Mesothelial cell of epicardium (in vitro differentiated cells): ENCODE data around the gene KIAA1191. TPM values are rescaled to one million over a fixed set of nuclear protein-coding genes. Genes with fewer than 3 reads are reported as not detected.

Experiments used
- DNase-seq, 2 experiments: peaks; one replicate each; pipeline ENCODE4 v3.0.0; 2021; ENCODE audit warnings: low spot score in 2 of 2; ENCODE audit not compliant: unreplicated experiment in 2 of 2
- H3K27ac Mint-ChIP-seq: 2 replicates; pipeline ENCODE4 v1.8.0; 2021; ENCODE audit warnings: mixed read lengths
- H3K27me3 Mint-ChIP-seq: 2 replicates; pipeline ENCODE4 v1.8.0; 2021; ENCODE audit warnings: low read depth, mixed read lengths
- H3K36me3 Mint-ChIP-seq: 2 replicates; pipeline ENCODE4 v1.8.0; 2021; ENCODE audit warnings: mixed read lengths
- H3K4me1 Mint-ChIP-seq: 2 replicates; pipeline ENCODE4 v1.8.0; 2021; ENCODE audit warnings: mixed read lengths
- H3K4me3 Mint-ChIP-seq: 2 replicates; pipeline ENCODE4 v1.8.0; 2021; ENCODE audit warnings: mild to moderate bottlenecking, moderate library complexity, mixed read lengths
- H3K9me3 Mint-ChIP-seq: 2 replicates; pipeline ENCODE4 v1.8.0; 2021; ENCODE audit warnings: mixed read lengths
- total RNA-seq: library from RNA; stranded (reverse); gene quantifications from 3 replicates; pipeline ENCODE4 v1.2.1, GENCODE V29; 2021
- TF ChIP-seq, protein P1 (sequence below): fragments of 200-600 bp; sonication (generic); IDR thresholded peaks from one replicate; pipeline ENCODE4 v1.5.0; 2021; ENCODE audit warnings: antibody characterized with exemption; ENCODE audit not compliant: unreplicated experiment

Gene KIAA1191
- total RNA-seq, 1 donor from 2014 or later = 91.3 TPM

DNA sequence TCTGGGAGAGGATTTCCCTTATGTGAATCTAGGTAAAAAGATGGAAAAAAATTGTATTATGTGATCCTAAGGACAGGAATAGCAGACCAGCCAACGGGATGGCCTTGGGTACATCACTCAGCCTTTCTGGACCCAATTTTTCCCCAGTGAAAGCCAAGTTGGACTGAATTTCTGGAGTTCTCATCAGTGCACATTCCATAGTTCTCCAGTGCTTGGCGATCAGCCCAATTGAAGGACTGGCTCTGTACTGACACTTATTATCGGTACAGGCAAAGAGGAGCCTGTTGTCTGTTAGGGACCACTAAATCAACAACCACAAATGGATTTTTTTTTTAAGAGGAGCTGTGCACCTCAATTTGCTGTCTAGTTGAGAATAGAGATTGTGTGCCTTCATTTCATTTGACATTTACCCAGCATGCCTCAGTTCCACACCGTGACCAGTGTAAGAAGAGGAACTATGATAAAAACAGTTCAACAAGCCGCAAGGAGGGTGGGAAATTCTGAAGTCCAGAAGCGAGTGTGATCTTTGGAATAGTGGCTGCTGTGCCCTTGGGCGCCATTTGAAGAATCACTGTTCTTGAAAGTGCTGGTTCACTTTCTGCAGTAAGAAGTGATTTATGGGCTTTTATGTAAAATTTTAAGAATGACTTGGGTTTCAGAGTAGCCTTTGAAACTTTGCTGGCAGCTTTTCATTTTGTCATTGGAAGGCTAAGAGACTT lies 11.7 kb upstream of the KIAA1191 start:
- Mint-ChIP-seq H3K27ac (peak overlapping the region; percentile 18), H3K4me3 (no peak overlapping the region), H3K9me3 (no peaks in the 10 kb centered on the region), H3K27me3 (no peaks in the 10 kb centered on the region), H3K36me3 (peaks cover 22% of the 10 kb centered on the region), H3K4me1 (peaks cover 10% of the 10 kb centered on the region)
- TF ChIP-seq, protein P1, sequence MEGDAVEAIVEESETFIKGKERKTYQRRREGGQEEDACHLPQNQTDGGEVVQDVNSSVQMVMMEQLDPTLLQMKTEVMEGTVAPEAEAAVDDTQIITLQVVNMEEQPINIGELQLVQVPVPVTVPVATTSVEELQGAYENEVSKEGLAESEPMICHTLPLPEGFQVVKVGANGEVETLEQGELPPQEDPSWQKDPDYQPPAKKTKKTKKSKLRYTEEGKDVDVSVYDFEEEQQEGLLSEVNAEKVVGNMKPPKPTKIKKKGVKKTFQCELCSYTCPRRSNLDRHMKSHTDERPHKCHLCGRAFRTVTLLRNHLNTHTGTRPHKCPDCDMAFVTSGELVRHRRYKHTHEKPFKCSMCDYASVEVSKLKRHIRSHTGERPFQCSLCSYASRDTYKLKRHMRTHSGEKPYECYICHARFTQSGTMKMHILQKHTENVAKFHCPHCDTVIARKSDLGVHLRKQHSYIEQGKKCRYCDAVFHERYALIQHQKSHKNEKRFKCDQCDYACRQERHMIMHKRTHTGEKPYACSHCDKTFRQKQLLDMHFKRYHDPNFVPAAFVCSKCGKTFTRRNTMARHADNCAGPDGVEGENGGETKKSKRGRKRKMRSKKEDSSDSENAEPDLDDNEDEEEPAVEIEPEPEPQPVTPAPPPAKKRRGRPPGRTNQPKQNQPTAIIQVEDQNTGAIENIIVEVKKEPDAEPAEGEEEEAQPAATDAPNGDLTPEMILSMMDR = no peak
- DNase-seq = no peak

DNA sequence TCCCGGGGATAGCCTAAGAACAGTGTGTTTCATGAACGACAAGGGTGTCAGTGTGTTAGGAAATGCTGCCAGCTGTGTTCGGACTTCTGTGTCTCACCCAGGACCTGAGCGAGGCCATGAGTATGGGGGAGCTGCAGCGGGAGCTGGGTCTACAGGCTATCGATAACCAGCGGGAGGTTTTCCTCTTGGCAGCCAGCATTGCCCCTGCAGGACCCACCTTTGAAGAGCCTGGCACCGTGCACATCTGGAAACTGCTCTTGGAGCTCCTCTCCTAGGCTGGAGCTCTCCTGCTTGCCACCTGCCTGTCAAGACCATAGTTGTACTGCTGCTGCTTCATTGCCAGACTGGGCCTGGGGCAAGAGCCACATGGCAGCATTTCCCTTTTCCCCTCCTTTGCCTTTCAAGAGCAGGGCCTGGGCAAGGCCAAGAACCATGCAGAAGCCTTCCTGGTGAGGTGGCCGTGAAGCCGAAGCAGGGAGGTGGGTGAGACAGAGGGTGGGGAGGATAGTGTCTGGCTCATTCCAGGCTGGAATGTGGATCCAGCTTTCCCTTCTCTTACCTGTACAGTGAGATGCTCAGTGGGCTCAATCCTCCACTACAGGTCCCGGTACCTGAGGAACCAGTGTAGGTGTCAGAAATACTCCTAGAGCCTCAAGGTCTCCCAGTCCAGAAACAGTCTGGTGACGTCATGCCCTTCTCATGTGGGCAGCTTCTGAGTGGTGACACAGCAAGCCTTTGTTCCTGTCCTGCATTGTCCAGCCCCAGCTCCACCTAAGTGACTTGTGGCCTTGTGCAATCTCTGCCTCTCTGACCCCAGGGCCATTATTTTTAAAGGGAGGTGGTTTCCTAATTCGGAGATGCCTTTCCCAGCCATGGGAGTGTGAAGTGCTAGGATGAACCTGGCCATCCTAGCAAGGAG lies 10.3 kb upstream of the KIAA1191 start:
- DNase-seq = no peak
- peaks cover 10% of the 10 kb centered on the region for H3K4me1 Mint-ChIP-seq
- H3K9me3 Mint-ChIP-seq = no peaks in the 10 kb centered on the region
- peaks cover 30% of the 10 kb centered on the region for H3K36me3 Mint-ChIP-seq
- no peaks in the 10 kb centered on the region for H3K27me3 Mint-ChIP-seq
- no peak overlapping the region for H3K4me3 Mint-ChIP-seq
- H3K27ac Mint-ChIP-seq = no peak overlapping the region
- TF ChIP-seq, protein P1 = no peak

DNA sequence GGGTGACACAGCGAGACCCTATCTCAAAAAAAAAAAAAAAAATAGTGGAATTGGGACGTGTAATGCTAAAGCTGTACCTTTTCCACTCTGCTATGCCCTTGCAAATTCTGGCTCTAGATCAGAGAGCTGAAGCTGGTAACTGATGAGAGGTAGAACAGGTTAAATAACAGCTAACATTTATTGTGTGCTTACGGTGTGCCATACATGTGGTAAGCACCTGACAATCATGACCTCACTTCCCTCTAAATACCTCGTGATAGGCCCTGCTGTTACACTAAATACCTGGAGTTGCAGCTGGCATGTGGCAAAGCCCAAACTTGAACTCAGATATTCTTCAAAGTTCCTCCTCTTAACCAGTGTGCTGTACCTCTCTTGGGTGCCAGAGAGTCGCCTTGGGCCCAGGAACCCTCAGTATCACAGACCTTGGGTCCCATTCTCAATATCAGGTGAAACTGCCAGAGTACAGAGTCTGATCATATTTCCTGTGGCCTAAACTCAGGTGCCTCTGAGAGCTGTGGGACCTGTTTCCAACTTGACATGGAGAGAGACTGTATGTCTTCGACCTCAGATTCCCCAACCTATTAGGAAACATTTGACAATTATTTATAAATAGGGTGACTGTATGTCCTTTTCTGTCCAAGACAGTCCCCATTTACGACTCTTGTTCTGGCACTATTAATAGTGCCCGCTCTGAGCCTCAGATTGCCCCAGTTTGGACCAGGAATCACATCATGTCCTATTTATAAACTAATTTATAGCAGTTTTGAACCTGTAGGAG lies 8.6 kb upstream of the KIAA1191 start:
- H3K4me3 Mint-ChIP-seq = no peak overlapping the region

DNA sequence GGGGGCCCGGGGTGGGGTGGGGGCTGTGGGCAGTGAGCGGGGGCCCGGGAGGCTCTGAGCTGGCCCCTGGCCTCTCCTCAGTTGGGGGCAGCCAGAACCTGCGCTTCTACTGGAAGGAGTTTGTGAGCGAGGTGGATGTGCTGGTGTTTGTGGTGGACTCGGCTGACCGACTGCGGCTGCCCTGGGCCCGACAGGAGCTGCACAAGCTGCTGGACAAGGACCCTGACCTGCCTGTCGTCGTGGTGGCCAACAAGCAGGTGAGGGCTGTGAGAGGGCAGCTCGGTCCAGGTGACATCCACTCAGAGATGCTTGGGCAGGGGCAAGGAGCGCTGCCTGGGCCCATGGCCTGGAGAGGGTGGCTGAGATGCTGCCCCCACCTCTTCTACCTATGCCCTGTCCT lies 7.2 kb upstream of the KIAA1191 start:
- H3K9me3 Mint-ChIP-seq = no peaks in the 10 kb centered on the region
- no peak for DNase-seq
- H3K4me1 Mint-ChIP-seq = peaks cover 13% of the 10 kb centered on the region
- H3K36me3 Mint-ChIP-seq = peaks cover 24% of the 10 kb centered on the region
- H3K4me3 Mint-ChIP-seq = no peak overlapping the region
- TF ChIP-seq, protein P1 = no peak
- peaks cover 2% of the 10 kb centered on the region for H3K27me3 Mint-ChIP-seq
- no peak overlapping the region for H3K27ac Mint-ChIP-seq

More for the DNA sequence above, 8.6 kb upstream of the KIAA1191 start:
- Mint-ChIP-seq H3K9me3 (no peaks in the 10 kb centered on the region), H3K4me1 (peaks cover 13% of the 10 kb centered on the region), H3K27ac (no peak overlapping the region), H3K36me3 (peaks cover 26% of the 10 kb centered on the region), H3K27me3 (no peaks in the 10 kb centered on the region)
- TF ChIP-seq, protein P1 = no peak
- no peak for DNase-seq

- H3K27me3 Mint-ChIP-seq = peaks cover 17% of the 10 kb centered on the region
- H3K9me3 Mint-ChIP-seq = no peaks in the 10 kb centered on the region
- TF ChIP-seq, protein P1 = no peak
- H3K27ac Mint-ChIP-seq = no peak overlapping the region
- peaks cover 8% of the 10 kb centered on the region for H3K4me1 Mint-ChIP-seq
- DNase-seq = no peak
- H3K36me3 Mint-ChIP-seq = peaks cover 22% of the 10 kb centered on the region
- peak overlapping the region; percentile 69 for H3K4me3 Mint-ChIP-seq
Observed at GRCh38 chr5:176366232-176366894, 4.8 kb upstream of the KIAA1191 start.
